MV-4-11 (cell line): ENCODE data around the gene CFAP157.
"Not testable (repeated sequence)": the region's sequence is repeated elsewhere in the genome, so short reads cannot be mapped to it uniquely, and the experiment has no call there.

Source experiments
- DNase-seq: peaks from one replicate; lab custom pipeline; 2025; lab: John Stamatoyannopoulos, UW

Gene CFAP157

DNA sequence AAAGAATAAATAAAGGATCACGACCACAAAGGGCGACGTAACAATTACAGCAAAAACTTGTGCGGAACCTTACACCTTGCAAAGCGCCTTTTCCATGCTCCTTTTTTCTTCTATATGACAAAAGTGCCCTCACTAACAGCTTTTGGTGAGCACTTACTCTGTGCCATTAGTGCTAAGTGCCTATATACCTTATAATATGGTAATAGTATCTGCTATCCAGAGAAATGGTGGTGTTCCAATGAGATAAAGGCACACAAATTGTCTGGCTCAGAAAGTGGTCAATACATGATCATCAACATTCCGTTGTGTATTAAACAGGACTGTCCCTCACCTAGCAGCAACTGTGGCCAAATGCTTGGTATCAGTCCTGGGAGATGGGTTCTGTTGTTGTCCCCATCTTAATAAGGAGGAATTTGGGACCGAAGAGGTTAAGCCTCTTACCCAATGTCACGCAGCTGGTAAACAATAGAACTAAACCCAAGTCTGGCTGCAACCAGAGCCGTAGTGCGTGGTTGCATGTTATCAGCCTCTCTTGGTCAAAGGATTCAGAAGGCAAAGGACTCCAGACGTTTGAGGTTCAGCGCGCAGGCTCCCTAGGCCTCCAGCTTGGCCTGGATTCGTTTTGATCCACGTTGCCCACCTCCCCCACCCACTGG lies 28.9 kb downstream of the CFAP157 start:
- DNase-seq = peak; percentile 15

GRCh38 chr9:127738666-127739065 lies 31.9 kb downstream of the CFAP157 start:
- DNase-seq = no peak

GRCh38 chr9:127739614-127740330 lies 33.0 kb downstream of the CFAP157 start:
- DNase-seq = peak; percentile 26

DNA sequence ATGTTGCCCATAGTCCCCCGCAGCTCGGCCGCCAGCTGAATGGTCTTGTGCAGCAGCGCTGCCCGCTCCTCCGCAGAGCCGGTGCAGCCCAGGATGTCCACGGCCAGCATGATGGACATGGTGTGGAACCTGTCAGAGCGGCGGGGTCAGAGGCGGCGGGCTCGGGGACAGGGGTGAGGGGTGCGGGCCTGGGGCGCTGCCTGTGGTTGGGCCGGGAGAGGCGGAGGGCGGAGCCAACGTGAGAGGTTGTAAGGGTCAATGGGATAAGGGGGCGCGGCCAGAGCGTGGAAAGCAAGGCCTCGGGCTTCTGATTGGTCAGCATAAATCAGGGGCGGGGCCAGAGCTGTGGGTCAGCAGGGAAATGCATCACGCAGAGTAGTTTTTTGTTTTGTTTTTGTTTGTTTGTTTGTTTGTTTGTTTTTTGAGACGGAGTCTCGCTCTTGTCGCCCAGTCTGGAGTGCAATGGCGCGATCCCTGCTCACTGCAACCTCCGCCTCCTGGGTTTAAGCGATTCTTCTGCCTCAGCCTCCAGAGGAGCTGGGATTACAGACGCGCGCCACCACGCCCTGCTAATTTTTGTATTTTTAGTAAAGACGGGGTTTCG lies 35.1 kb downstream of the CFAP157 start:
- DNase-seq = no peak

GRCh38 chr9:127742435-127743088 lies 35.8 kb downstream of the CFAP157 start:
- DNase-seq = no peak

GRCh38 chr9:127744398-127745110 lies 37.8 kb downstream of the CFAP157 start:
- DNase-seq = no peak

DNA sequence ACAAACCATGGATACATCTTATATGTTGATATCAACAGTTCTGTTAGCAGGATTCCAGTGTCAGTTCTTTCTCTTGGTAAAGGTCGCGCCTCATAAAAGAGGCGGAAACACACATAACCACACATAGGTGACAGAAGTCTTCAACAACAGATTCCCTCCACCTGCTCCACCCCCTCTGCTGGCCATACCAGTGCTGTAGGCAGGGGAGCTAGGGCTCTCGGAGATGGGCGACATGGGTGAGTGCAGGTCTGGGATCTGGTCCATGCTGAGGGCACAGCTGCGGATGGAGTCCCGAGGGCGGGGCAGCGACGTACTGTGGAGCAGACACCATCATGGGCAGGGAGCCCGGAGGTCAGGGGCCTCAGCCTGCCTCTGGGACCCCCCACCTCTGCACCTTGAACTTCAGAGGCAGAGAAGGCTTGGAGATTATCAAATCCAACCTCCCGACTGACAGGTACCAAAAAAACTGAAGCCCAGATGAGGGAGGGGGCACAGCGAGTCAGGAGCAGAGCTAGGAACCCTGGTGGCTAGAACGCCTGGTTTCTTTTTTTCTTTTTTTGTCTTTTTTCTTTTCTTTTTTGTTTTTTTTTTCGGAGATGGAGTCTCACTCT lies 40.3 kb downstream of the CFAP157 start:
- no peak for DNase-seq

DNA sequence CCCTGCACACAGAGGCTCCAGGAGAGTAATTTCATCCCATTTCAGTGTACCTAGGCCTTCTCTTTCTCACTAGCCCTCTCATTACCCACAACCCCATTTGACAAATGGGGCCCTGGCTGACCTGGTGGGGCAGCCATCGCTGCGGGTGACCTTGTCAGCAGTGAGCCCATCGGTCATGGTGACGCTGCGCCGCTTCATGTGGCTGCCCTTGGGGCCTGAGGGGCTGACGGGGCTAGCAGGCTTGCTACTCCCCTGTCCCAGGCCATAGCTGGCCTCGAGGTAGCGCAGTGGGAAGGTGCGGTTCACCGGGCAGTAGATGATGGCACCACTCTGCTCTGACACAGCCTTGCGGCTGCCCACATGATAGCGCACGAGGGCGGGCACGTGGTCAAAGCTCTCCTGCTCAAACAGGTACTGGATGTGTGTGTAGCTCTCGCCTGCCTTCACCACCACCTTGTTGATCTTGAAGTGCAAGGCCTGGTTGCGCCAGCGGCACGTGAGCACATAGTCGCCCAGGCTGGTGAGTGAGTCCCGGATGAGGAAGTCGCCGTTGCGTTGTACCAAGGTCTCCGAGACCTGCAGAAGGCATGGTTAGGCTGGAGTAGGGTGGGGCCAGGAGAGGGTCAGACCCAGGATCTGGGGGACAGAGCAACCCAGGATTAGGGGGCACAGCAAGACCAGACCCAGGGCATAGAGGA lies 42.5 kb downstream of the CFAP157 start:
- no peak for DNase-seq

- no peak for DNase-seq
These were observed 44.7 kb downstream of the CFAP157 start for GRCh38 chr9:127751269-127752054.

DNA sequence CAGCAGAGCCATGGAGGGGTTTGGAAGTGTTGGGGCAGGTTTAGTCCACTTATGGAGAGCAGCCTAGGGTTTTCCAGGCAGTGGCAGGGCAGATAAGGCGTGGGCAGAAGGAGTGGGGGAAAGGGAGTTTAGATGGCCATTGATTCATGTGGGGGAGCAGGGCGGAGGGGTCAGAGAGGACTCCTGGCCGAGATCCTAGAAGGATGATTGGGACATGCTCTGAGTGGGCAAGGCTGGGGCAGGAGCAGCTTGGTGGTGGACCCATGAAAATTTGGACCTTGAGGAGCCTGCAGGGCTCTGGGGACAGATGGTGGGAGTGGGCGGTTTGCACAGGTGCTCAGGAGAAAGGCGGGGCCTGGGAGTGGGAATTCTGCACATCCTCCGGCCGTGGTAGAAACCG lies 46.4 kb downstream of the CFAP157 start:
- no peak for DNase-seq

- DNase-seq = no peak
These were observed 46.8 kb downstream of the CFAP157 start for GRCh38 chr9:127753622-127754021.

GRCh38 chr9:127754099-127755060 lies 47.6 kb downstream of the CFAP157 start:
- DNase-seq = no peak

GRCh38 chr9:127755061-127756060 lies 48.6 kb downstream of the CFAP157 start:
- no peak for DNase-seq

- no peak for DNase-seq
These were observed 49.4 kb downstream of the CFAP157 start for GRCh38 chr9:127756233-127756632.

DNA sequence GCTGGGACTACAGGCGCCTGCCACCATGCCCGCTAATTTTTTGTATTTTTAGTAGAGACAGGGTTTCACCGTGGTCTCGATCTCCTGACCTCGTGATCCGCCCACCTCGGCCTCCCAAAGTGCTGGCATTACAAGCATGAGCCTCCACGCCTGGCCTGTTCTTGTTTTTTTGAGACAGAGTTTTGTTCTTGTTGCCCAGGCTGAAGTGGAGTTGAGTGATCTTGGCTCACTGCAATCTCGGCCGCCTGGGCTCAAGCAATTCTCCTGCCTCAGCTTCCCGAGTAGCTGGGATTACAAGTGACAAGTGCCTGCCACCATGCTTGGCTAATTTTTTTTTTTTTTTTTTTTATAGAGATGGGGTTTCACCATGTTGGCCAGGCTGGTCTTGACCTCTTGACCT lies 50.0 kb downstream of the CFAP157 start:
- DNase-seq = not testable (repeated sequence)

GRCh38 chr9:127758843-127759242 lies 52.1 kb downstream of the CFAP157 start:
- DNase-seq = no peak

GRCh38 chr9:127761061-127761460 lies 54.3 kb downstream of the CFAP157 start:
- DNase-seq = no peak

DNA sequence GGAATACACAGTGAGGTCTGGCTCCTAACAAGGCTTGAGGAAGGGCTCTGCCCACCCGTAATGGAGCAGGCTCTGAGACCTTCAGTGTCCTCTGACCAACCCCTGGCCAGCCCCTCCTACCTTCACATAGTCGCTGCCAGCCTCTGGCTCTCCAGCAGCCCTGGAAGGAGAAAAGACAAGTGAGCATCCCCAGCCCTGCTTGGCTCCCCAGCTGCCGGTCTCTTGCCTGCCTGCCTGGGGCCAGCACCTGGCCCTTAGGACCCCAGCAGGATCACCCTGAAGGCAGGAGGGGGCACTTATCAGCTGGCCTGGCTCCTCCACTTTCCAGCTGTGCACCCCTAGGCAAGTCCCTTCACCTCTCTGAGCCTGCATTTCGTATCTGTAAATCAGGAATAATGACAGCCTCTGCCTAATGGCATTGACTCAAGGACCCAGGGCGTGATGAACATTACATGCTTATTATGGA lies 54.7 kb downstream of the CFAP157 start:
- no peak for DNase-seq
